ENCODE measurements around the gene RMI1.

GRCh38 chr9:83965350-83966208 lies 15.0 kb upstream of the RMI1 start:
- TF ChIP-seq NFYA (IDR thresholded peaks at IDR 0.05; ENCODE audit: borderline replicate concordance, low read depth, low read length), result no peak
- TF ChIP-seq SP1 (IDR thresholded peaks at IDR 0.05; ENCODE audit: low read depth, low read length), result no peak
- TF ChIP-seq EP300 (IDR thresholded peaks at IDR 0.05; ENCODE audit: borderline replicate concordance in 1 of 2, control insufficient read depth in 1 of 2, low read depth in 2 of 2, low read length in 2 of 2), result no peak
- TF ChIP-seq ZZZ3 (IDR thresholded peaks at IDR 0.05; ENCODE audit: control insufficient read depth, insufficient read length, low read depth), result no peak
- no peak for TF ChIP-seq RELA (IDR thresholded peaks at IDR 0.05; ENCODE audit: borderline replicate concordance, partially characterized antibody)
- no peak for TF ChIP-seq RCOR1 (conservative IDR thresholded peaks at IDR 0.05; ENCODE audit: low read depth, low read length)
- TF ChIP-seq EZH2 (IDR thresholded peaks at IDR 0.05; ENCODE audit: borderline replicate concordance, control insufficient read depth, low read depth, low read length), result no peak
- TF ChIP-seq SMC3 (IDR thresholded peaks at IDR 0.05; ENCODE audit: borderline replicate concordance, low read length), result no peak
- no peak for TF ChIP-seq IRF4 (IDR thresholded peaks at IDR 0.05; ENCODE audit: low read depth, low read length)
- TF ChIP-seq SUZ12 (IDR thresholded peaks at IDR 0.05; ENCODE audit: unreplicated experiment), result no peak
- TF ChIP-seq MTA3 (IDR thresholded peaks at IDR 0.05; ENCODE audit: borderline replicate concordance, low read length), result no peak
- TF ChIP-seq, protein P1, sequence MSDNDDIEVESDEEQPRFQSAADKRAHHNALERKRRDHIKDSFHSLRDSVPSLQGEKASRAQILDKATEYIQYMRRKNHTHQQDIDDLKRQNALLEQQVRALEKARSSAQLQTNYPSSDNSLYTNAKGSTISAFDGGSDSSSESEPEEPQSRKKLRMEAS (IDR thresholded peaks at IDR 0.05; ENCODE audit: low read depth, low read length), result no peak
